Activated naive CD8-positive, alpha-beta T cell (primary cell): ENCODE data around the gene REV3L.
"Not testable (repeated sequence)": the region's sequence is repeated elsewhere in the genome, so short reads cannot be mapped to it uniquely, and the experiment has no call there.

Experiments
- H3K27ac Mint-ChIP-seq: one replicate; pipeline ENCODE4 v1.8.0; 2021; ENCODE audit warnings: mixed read lengths
- H3K27me3 Mint-ChIP-seq: one replicate; pipeline ENCODE4 v1.8.0; 2021; ENCODE audit warnings: mixed read lengths
- H3K36me3 Mint-ChIP-seq: one replicate; pipeline ENCODE4 v1.8.0; 2021; ENCODE audit warnings: mixed read lengths
- H3K4me1 Mint-ChIP-seq: one replicate; pipeline ENCODE4 v1.8.0; 2021; ENCODE audit warnings: low read depth, mixed read lengths
- H3K4me3 Mint-ChIP-seq: one replicate; pipeline ENCODE4 v1.8.0; 2021; ENCODE audit warnings: mild to moderate bottlenecking, mixed read lengths
- H3K9me3 Mint-ChIP-seq: one replicate; pipeline ENCODE4 v1.8.0; 2021; ENCODE audit warnings: low read depth, mixed read lengths

Gene REV3L

DNA sequence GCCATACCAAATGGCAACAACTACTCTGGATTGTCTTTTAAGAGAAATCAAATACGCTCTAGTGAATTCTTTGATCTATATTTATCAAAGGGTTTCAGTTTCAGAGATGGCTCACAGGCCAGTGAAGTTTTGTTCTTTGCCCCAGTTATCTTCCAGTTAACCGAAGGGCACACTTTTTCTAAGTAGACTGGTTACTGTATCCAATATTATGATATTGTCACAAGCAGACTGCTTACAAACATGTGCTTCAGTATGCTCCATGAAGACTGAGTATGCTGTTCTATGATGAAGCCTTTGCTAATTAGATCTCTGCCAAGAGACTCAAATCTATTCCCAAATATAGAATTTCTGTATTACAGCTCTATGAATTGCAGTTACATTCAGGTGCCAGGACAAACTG lies 181.1 kb downstream of the REV3L start:
- H3K4me3 Mint-ChIP-seq, result no peak overlapping the region
- no peaks in the 10 kb centered on the region for H3K27me3 Mint-ChIP-seq
- H3K27ac Mint-ChIP-seq, result peak overlapping the region; percentile 64
- peaks cover 40% of the 10 kb centered on the region for H3K36me3 Mint-ChIP-seq
- H3K4me1 Mint-ChIP-seq, result peaks cover 8% of the 10 kb centered on the region
- peaks cover 6% of the 10 kb centered on the region for H3K9me3 Mint-ChIP-seq

DNA sequence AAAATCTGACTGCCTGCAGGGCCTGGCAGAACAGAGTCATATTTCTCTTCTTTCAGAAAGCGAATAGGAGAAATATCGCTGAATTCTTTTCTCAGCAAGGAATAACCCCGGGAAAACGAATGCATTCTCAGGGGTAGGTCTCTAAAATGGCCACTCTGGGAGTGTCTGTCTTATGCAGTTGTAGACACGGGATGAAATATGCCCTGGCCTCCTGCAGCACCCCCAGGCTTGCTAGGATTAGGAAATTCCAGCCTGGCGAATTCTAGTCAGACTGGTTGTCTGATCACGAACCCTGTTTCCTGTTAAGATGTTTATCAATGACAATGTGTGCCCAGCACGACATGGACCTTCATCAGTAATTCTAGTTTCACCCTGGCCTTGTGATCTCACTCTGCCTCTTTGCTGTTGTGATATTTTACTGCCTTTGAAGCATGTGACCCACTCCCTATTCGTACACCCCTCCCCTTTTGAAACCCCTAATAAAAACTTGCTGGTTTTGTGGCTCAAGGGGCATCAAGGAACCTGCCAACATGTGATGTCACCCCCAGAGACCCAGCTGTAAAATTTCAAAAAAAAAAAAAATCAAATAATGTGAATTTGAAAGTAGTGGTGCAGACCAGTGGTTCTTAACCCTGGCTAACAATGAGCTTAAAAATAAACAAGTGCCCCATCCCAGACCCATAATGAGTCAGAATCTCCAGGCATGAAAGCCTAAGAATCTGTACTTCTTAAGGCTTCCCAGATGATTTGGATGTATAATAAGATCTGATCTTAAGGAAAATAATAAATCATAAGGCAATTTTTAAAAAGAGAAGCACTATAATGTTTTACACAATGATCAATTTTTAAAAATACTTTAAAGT lies 181.8 kb downstream of the REV3L start:
- not testable (repeated sequence) for H3K4me1 Mint-ChIP-seq, H3K27ac Mint-ChIP-seq, H3K27me3 Mint-ChIP-seq, H3K9me3 Mint-ChIP-seq, H3K4me3 Mint-ChIP-seq
- H3K36me3 Mint-ChIP-seq, result peaks cover 36% of the 10 kb centered on the region

DNA sequence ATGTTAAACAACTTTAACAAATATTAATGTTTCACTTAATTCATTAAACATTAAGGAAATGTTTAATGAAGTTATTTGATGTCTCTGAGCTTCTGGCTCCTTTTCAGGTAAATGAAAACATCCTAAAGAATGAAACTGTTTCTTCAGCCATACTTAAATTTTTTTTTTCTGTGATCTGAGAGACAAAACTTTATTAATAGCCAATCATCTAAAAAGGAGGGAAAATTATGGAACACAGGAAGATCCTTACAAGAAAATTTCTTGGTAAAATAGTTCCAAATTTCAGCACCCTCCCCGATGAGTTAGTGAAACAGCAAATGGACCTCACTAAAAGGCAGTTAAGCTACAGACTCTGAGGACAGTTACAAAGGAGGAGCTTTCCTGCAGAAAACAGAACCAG lies 185.2 kb downstream of the REV3L start:
- Mint-ChIP-seq H3K9me3 (peaks cover 6% of the 10 kb centered on the region), H3K27ac (no peak overlapping the region), H3K4me1 (peaks cover 17% of the 10 kb centered on the region), H3K27me3 (no peaks in the 10 kb centered on the region), H3K4me3 (no peak overlapping the region), H3K36me3 (peaks cover 25% of the 10 kb centered on the region)

DNA sequence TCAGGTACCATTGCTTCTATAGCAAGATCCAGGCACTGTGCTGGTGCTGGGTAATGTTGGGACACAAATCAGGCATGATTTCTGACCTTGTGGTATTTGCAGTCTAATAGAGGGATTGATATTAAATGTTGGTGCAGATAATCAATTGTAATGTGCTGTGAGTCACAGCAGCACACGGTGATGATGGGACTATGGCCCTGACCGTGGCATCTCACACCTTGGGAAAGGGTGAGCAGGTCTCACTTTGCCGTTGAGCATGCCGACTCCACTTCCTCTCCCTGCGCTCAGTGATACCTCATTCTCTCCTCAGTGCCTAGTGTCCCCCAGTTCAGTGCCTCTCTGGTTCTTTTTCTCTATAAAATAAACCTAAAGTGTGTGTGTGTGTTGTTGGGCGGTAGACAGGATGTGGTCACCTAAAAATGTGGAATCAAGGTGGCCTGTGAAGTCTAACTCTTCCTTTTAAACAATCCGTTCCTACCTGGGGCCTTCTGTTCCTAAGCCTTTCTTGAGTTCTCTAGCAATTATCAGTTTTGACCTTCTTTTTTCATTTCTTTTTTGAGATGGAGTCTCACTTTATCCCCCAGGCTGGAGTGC lies 188.5 kb downstream of the REV3L start:
- Mint-ChIP-seq H3K4me3 (no peak overlapping the region), H3K9me3 (no peaks in the 10 kb centered on the region), H3K36me3 (peaks cover 11% of the 10 kb centered on the region), H3K27me3 (no peaks in the 10 kb centered on the region), H3K4me1 (peaks cover 19% of the 10 kb centered on the region), H3K27ac (no peak overlapping the region)

DNA sequence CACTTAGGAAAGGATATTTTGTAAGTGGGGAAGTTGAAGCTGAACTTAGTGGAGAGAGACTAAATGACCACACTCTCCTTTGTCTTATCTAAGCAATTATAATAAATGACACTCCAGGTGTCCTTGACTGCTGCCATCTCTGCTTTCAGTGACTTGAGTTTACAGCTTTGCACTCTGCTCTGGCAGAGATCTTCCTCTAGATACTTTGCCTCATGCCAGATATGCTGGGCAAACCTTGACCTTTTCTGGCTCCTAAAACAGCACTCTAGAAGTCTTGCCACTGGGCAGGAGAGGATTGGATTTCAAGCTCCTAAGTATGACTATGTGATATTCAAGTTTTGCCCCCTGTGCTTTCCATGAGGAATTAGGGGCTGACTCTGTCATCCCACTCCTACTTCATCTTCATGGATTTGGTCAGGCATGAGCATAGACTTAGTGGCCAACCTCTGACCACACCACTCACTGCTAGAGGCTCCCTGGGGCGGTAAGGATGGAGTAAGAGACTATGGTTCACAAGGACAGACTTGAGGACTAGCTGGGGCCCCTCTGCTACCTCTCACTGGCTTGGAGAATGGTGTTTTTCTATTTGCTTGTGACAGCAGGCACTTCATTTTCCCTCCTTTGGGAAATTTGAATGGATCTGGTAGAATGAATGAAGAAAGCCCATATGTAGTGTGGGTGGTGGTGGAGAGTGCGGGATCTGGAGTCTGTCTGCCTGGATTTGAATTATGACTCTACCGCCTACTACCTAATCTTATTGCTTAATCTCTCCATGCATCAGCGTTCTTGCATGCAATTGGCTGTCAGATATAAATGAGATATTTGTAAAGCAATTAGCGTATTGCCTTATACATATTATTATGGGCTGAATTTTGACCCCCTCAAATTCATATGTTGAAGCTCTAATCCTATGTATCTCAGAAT lies 191.4 kb downstream of the REV3L start:
- H3K27ac Mint-ChIP-seq, result peak overlapping the region; percentile 8

DNA sequence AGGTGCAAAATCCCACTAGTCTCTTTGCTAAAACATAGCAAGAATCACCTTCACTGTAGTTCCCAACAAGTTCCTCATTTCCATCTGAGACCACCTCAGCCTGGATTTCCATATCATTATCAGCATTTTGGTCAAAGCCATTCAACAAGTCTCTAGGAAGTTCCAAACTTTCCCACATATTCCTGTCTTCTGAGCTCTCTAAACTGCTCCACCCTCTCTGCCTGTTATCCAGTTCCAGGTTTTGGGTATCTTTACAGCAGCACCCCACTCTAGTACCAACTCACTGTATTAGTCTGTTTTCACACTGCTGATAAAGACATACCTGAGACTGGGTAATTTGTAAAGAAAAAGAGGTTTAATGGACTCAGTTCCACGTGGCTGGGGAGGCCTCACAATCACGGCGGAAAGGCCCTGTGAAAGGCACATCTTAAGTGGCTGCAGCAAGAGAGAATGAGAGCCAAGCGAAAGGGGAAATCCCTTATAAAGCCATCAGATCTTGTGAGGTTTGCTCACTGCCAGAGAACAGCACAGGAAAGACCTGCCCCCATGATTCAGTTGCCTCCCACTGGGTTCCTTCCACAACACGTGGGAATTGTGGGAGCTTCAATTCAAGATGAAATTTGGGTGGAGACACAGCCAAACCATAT lies 192.2 kb downstream of the REV3L start:
- peaks cover 10% of the 10 kb centered on the region for H3K36me3 Mint-ChIP-seq
- not testable (repeated sequence) for H3K9me3 Mint-ChIP-seq, H3K4me3 Mint-ChIP-seq, H3K27me3 Mint-ChIP-seq
- H3K4me1 Mint-ChIP-seq, result peaks cover 21% of the 10 kb centered on the region
- peak overlapping the region; percentile 74 for H3K27ac Mint-ChIP-seq

More for the DNA sequence above, 191.4 kb downstream of the REV3L start:
- no peaks in the 10 kb centered on the region for H3K27me3 Mint-ChIP-seq
- peaks cover 9% of the 10 kb centered on the region for H3K36me3 Mint-ChIP-seq
- H3K4me3 Mint-ChIP-seq, result no peak overlapping the region
- H3K4me1 Mint-ChIP-seq, result peaks cover 21% of the 10 kb centered on the region
- H3K9me3 Mint-ChIP-seq, result no peaks in the 10 kb centered on the region

DNA sequence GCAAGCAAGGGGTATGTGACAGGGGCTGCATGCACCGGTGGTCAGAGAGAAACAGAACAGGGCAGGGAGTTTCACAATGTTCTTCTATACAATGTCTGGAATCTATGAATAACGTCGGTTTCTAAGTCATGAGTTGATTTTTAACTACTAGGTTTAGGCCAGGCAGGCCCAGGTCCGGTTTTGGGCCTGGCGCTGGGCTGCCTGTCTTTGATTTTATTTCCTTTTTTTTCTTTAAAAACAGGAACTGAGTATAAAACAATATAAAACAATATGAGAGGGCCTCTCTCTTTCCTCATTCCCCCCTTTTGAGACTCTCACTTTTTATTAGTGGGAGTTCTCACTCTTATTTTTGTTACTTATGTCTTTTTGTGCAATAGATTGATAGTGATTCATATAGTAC lies 198.7 kb downstream of the REV3L start:
- not testable (repeated sequence) for H3K4me3 Mint-ChIP-seq, H3K9me3 Mint-ChIP-seq, H3K4me1 Mint-ChIP-seq, H3K27ac Mint-ChIP-seq, H3K27me3 Mint-ChIP-seq
- peaks cover 21% of the 10 kb centered on the region for H3K36me3 Mint-ChIP-seq

DNA sequence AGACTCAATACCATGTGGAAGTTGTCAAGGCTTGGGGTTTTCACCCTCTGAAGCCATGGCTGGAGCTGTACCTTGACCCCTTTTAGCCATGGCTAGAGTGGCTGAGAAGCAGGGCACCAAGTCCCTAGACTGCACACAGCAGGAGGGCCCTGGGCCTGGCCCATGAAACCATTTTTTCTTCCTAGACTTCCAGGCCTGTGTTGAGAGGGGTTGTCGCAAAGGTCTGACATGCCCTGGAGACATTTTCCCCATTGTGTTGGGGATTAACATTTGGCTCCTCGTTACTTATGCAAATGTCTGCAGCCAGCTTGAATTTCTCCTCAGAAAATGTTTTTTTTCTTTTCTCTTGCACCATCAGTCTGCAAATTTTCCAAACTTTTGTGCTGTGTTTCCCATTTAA lies 199.3 kb downstream of the REV3L start:
- no peaks in the 10 kb centered on the region for H3K9me3 Mint-ChIP-seq
- peaks cover 23% of the 10 kb centered on the region for H3K36me3 Mint-ChIP-seq
- no peak overlapping the region for H3K27ac Mint-ChIP-seq
- H3K27me3 Mint-ChIP-seq, result no peaks in the 10 kb centered on the region
- no peak overlapping the region for H3K4me3 Mint-ChIP-seq
- H3K4me1 Mint-ChIP-seq, result no peaks in the 10 kb centered on the region

DNA sequence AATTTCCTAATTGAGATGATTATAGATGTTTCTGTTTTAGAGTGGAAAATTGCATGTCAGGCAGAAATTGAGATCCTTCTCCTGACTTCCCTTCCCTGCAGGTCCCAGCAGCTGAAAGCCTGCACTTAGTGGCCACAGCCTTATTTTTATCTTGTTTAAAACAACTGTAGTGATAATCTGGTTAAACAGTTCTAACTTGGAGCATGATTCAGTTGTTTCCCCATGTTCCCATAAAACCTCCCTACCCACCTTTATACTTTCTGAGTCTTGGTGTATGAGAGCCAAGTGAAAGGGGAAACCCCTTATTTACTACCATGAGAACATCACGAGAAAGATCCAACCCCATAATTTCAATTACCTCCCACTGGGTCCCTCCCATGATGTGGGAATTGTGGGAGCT lies 200.5 kb downstream of the REV3L start:
- no peaks in the 10 kb centered on the region for H3K4me1 Mint-ChIP-seq
- no peak overlapping the region for H3K4me3 Mint-ChIP-seq
- H3K9me3 Mint-ChIP-seq, result no peaks in the 10 kb centered on the region
- H3K27me3 Mint-ChIP-seq, result no peaks in the 10 kb centered on the region
- H3K36me3 Mint-ChIP-seq, result peaks cover 35% of the 10 kb centered on the region
- H3K27ac Mint-ChIP-seq, result no peak overlapping the region

DNA sequence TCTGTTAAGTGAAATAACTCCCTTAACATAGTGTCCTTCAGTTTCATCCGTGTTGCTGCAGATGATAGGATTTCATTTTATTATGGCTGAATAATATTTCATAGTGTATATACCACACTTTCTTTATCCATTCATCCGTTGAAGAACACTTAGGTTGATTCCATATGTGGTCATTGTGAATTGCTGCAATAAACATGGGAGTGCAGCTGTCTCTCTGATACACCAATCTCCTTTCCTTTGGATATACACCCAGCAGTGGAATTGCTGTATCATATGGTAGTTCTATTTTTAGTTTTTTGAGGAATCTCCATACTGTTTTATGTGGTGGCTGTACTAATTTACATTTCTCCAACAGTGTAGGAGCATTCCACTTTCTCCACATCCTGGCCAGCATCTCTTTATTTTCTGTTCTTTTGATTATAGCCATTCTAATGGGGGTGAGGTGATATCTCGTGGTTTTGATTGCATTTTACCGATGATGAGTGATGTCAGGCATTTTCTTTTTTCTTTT lies 202.5 kb downstream of the REV3L start:
- peaks cover 51% of the 10 kb centered on the region for H3K36me3 Mint-ChIP-seq

DNA sequence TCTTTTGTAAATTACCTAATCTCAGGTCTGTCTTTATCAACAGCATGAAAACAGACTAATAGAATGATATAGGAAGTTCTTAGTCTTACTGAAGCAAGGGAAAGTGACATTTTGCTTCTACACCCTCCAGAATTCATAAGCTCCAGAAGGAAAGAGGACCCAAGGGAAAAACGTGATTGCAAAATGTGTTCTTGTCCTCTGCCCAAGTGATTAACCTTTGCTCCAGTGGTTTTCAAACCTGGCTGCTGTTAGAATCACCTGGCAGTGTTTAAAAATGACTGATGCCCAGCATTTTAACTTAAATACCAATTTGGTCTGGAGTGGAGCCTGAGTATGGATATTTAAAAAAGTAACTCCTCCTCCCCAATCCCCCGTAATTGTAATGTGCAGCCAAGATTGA lies 204.3 kb downstream of the REV3L start:
- Mint-ChIP-seq H3K27me3 (no peaks in the 10 kb centered on the region), H3K9me3 (peaks cover 14% of the 10 kb centered on the region), H3K4me1 (peaks cover 2% of the 10 kb centered on the region), H3K27ac (no peak overlapping the region), H3K4me3 (no peak overlapping the region), H3K36me3 (peaks cover 59% of the 10 kb centered on the region)

More for the DNA sequence above, 202.5 kb downstream of the REV3L start:
- H3K9me3 Mint-ChIP-seq, result peaks cover 7% of the 10 kb centered on the region
- no peak overlapping the region for H3K27ac Mint-ChIP-seq
- no peaks in the 10 kb centered on the region for H3K27me3 Mint-ChIP-seq
- peaks cover 2% of the 10 kb centered on the region for H3K4me1 Mint-ChIP-seq
- H3K4me3 Mint-ChIP-seq, result no peak overlapping the region

DNA sequence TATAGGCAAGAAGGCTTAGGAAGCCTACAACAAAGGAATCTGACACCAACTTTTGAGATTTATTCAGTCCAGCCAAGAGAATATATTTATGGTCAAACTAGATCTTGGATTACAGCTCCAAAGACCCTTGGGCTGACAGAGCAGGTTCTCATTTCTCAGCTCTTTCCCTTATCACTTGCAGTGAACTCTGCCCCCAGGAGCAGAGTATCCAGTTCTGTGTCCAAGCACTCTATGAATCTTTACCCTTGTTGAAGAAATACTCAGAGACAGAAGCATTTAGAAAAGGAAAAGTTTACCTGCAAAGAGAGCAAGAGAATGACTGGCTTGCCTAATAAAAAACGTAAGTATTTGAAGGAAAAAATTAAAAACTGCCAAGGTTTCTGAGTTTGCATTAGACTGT lies 205.2 kb downstream of the REV3L start:
- no peak overlapping the region for H3K27ac Mint-ChIP-seq
- peaks cover 2% of the 10 kb centered on the region for H3K4me1 Mint-ChIP-seq
- H3K9me3 Mint-ChIP-seq, result peaks cover 14% of the 10 kb centered on the region
- H3K27me3 Mint-ChIP-seq, result no peaks in the 10 kb centered on the region
- H3K36me3 Mint-ChIP-seq, result peaks cover 65% of the 10 kb centered on the region
- no peak overlapping the region for H3K4me3 Mint-ChIP-seq

DNA sequence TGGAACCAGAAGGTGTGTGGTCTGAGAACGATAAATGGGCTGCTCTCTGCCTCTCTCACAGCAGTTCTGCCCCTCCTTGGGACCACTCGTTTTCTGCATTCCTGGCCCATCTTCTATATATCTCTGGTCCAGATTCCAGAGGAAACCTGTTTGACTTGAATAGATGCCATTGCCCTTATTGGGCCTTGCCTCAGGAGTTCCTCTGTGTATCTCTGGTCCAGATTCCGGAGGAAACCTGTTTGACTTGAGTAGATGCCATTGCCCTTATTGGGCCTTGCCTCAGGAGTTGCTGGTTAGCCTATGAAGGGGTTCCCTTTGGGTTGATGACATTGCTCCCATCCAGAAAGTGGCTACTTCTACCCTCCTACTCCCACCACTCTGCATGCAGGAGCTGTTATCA lies 206.3 kb downstream of the REV3L start:
- H3K9me3 Mint-ChIP-seq, result peaks cover 14% of the 10 kb centered on the region
- H3K4me1 Mint-ChIP-seq, result peaks cover 2% of the 10 kb centered on the region
- peaks cover 58% of the 10 kb centered on the region for H3K36me3 Mint-ChIP-seq
- H3K27ac Mint-ChIP-seq, result no peak overlapping the region
- H3K4me3 Mint-ChIP-seq, result no peak overlapping the region
- no peaks in the 10 kb centered on the region for H3K27me3 Mint-ChIP-seq

DNA sequence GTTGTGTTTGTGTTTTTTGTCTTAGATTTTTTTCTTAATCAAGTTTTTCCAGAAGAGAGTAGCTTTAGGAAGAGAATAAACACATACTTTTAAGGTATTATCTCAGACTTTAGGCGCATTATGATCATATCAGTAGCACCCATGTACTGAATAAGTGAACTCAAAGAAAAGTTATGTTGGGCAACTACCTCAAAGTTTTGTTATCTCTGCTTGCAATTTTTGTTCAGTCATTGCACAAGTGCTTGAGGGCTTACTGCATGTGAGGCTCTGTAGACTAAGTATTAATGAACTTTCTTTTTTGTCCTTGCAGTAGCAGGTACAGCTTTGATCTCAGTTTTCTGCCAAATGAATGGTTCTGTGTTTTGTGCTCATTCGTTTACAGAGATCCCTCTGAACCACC lies 206.7 kb downstream of the REV3L start:
- no peaks in the 10 kb centered on the region for H3K27me3 Mint-ChIP-seq
- H3K4me1 Mint-ChIP-seq, result peaks cover 2% of the 10 kb centered on the region
- H3K36me3 Mint-ChIP-seq, result peaks cover 57% of the 10 kb centered on the region
- H3K4me3 Mint-ChIP-seq, result no peak overlapping the region
- H3K27ac Mint-ChIP-seq, result no peak overlapping the region
- H3K9me3 Mint-ChIP-seq, result peaks cover 14% of the 10 kb centered on the region
